Measurements from ENCODE around the gene SDE2. TPM values are rescaled to one million over a fixed set of nuclear protein-coding genes. Genes with fewer than 3 reads are reported as not detected.

SDE2 gene
- total RNA-seq, result 22.3 and 27.1 TPM in 2 replicates

GRCh38 chr1:225999227-225999911 lies at the start of gene SDE2:
Gene SDE2, minus strand, starts transcription at chr1:225999343. Its CDS starts 31 bp downstream, at chr1:225999312.

DNA sequence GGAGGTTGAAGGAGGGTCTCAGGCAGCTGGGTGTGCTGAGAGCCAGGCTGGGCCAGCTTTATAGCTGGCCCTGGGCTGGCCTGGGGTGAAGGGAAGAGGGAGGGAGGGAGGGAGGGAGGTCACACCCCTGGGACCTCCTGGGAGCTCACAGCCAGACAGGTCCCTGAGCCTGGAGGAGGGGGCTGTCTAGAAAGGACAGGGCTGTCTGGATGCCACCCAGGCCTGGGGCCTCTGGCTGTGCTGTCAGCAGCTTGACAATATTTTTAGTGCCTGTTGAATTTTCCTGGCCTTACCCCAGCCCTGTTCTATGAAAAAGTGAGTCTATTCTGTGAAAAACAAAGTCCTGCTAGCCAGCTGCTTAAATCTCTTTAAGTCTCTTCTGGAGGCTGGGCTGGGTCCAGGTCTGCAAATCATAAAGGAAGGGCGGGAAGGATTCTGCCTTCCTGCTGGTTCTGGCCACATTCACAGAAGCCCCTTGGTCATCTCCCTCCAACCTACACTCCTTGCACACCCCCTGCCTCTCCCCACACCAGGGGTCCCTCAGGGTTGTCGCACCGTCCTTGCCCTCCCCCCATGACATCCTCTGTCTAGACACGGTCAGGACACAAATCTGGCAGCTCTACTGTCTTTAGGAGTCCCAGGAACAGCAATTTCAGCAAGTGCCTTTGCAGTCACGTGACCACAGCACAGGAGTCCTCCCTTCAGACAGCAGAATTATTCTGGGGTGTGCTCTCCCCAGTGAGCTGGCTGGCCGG lies 57.8 kb downstream of the SDE2 start, which contains the start of gene LEFTY2:
Gene LEFTY2 (minus strand): TSS at position 34 of the 755 bp plus-strand sequence. CDS start 80 bp downstream, outside the sequence.

Other genes with a start within 250 kb of the SDE2 start
- gene SRP9, start 221.5 kb downstream of the SDE2 start, total RNA-seq, result 201 and 223 TPM in 2 replicates
- 16.6 and 28.0 TPM in 2 replicates for gene EPHX1, start 189.2 kb downstream of the SDE2 start, total RNA-seq
- 20.5 and 23.4 TPM in 2 replicates for gene TMEM63A, start 117.0 kb downstream of the SDE2 start, total RNA-seq
- 0.06 TPM in 1 of 2 replicates, not detected in the other for gene LEFTY1, start 110.2 kb downstream of the SDE2 start, total RNA-seq
- 31.9 and 42.1 TPM in 2 replicates for gene PYCR2, start 75.1 kb downstream of the SDE2 start, total RNA-seq
- gene LEFTY2, start 58.1 kb downstream of the SDE2 start, total RNA-seq, result 0.06 TPM in 1 of 2 replicates, not detected in the other
- gene H3-3A, start 63.4 kb upstream of the SDE2 start, total RNA-seq, result 91.9 and 125 TPM in 2 replicates
- gene ACBD3, start 187.4 kb upstream of the SDE2 start, total RNA-seq, result 74.2 and 74.4 TPM in 2 replicates
- not detected in 2 replicates for gene MIXL1, start 224.3 kb upstream of the SDE2 start, total RNA-seq